GDM1 (cell line): ENCODE data around the gene PHLDB2.
"Not testable (repeated sequence)": the region's sequence is repeated elsewhere in the genome, so short reads cannot be mapped to it uniquely, and the experiment has no call there.

Experiments
- DNase-seq: peaks from one replicate; lab custom pipeline; 2025; lab: John Stamatoyannopoulos, UW

Gene PHLDB2

GRCh38 chr3:111859061-111859973 is at the start of gene PHLDB2:
TSS of gene PHLDB2 (plus strand) at chr3:111859265. CDS start at chr3:111884078, 24,813 bp downstream.
- no peak for DNase-seq

GRCh38 chr3:111810909-111811308 is 48.2 kb upstream of the PHLDB2 start:
- no peak for DNase-seq

- no peak for DNase-seq
Measured at GRCh38 chr3:111811811-111812210, 47.3 kb upstream of the PHLDB2 start.

- DNase-seq = no peak
Measured at GRCh38 chr3:111812701-111813100, 46.4 kb upstream of the PHLDB2 start.

- DNase-seq = no peak
Measured at GRCh38 chr3:111813441-111813840, 45.6 kb upstream of the PHLDB2 start.

- no peak for DNase-seq
Measured at GRCh38 chr3:111813979-111814378, 45.1 kb upstream of the PHLDB2 start.

- DNase-seq = not testable (repeated sequence)
Measured at GRCh38 chr3:111816771-111817170, 42.3 kb upstream of the PHLDB2 start.

GRCh38 chr3:111819927-111820326 is 39.1 kb upstream of the PHLDB2 start:
- no peak for DNase-seq

- DNase-seq = no peak
Measured at GRCh38 chr3:111820651-111821050, 38.4 kb upstream of the PHLDB2 start.

- no peak for DNase-seq
Measured at GRCh38 chr3:111821891-111822290, 37.2 kb upstream of the PHLDB2 start.

- DNase-seq = no peak
Measured at GRCh38 chr3:111822804-111823203, 36.3 kb upstream of the PHLDB2 start.

GRCh38 chr3:111823341-111823855 is 35.7 kb upstream of the PHLDB2 start:
- no peak for DNase-seq

- no peak for DNase-seq
Measured at GRCh38 chr3:111824351-111824750, 34.7 kb upstream of the PHLDB2 start.

- no peak for DNase-seq
Measured at GRCh38 chr3:111827871-111828270, 31.2 kb upstream of the PHLDB2 start.

- DNase-seq = no peak
Measured at GRCh38 chr3:111828530-111828929, 30.5 kb upstream of the PHLDB2 start.

GRCh38 chr3:111829023-111829422 is 30.0 kb upstream of the PHLDB2 start:
- DNase-seq = no peak

- no peak for DNase-seq
Measured at GRCh38 chr3:111831840-111832239, 27.2 kb upstream of the PHLDB2 start.

- DNase-seq = no peak
Measured at GRCh38 chr3:111837112-111837511, 22.0 kb upstream of the PHLDB2 start.

GRCh38 chr3:111838133-111838532 is 20.9 kb upstream of the PHLDB2 start:
- no peak for DNase-seq

GRCh38 chr3:111846039-111846438 is 13.0 kb upstream of the PHLDB2 start:
- DNase-seq = no peak

- DNase-seq = no peak
Measured at GRCh38 chr3:111846717-111847116, 12.3 kb upstream of the PHLDB2 start.

- DNase-seq = no peak
Measured at GRCh38 chr3:111848283-111848682, 10.8 kb upstream of the PHLDB2 start.

- DNase-seq = no peak
Measured at GRCh38 chr3:111848778-111849177, 10.3 kb upstream of the PHLDB2 start.

- DNase-seq = no peak
Measured at GRCh38 chr3:111850537-111850936, 8.5 kb upstream of the PHLDB2 start.
